Mesendoderm (in vitro differentiated cells): ENCODE measurements around the gene B4GALNT4.

Experiments
- DNase-seq: peaks from one replicate; pipeline ENCODE4 v3.0.0; 2013
- H2AK5ac ChIP-seq: 2 replicates; pipeline ENCODE4 v1.6.1; 2013; ENCODE audit warnings: low read length, inconsistent platforms
- H2BK120ac ChIP-seq: 2 replicates; pipeline ENCODE4 v1.6.1; 2013; ENCODE audit warnings: low read depth, mild to moderate bottlenecking, low read length, moderate library complexity, mixed read lengths
- H2BK15ac ChIP-seq: replicated peaks from 2 replicates; pipeline ENCODE4 v1.6.1; 2013; ENCODE audit warnings: low read depth, mild to moderate bottlenecking, moderate library complexity
- H2BK5ac ChIP-seq: 2 replicates; pipeline ENCODE4 v1.6.1; 2013; ENCODE audit warnings: low read length, inconsistent platforms
- H3K18ac ChIP-seq: 2 replicates; pipeline ENCODE4 v1.6.1; 2013; ENCODE audit warnings: mild to moderate bottlenecking, low read length, mixed read lengths
- H3K23ac ChIP-seq: one replicate; pipeline ENCODE4 v1.6.1; 2013; ENCODE audit warnings: low read length
- H3K27ac ChIP-seq: 2 replicates; pipeline ENCODE4 v1.5.1; 2013; ENCODE audit warnings: low read depth, mild to moderate bottlenecking, inconsistent platforms, low read length, moderate library complexity
- H3K27me3 ChIP-seq: 2 replicates; pipeline ENCODE4 v1.6.1; 2013; ENCODE audit warnings: low read length, control low read depth, mild to moderate bottlenecking, inconsistent platforms; ENCODE audit not compliant: insufficient read depth, poor library complexity
- H3K36me3 ChIP-seq: 2 replicates; pipeline ENCODE4 v1.6.1; 2013; ENCODE audit warnings: low read length, inconsistent platforms; ENCODE audit not compliant: control insufficient read depth, insufficient read depth
- H3K4ac ChIP-seq: one replicate; pipeline ENCODE4 v1.6.1; 2013; ENCODE audit warnings: low read depth, mild to moderate bottlenecking, low read length, moderate library complexity
- H3K4me1 ChIP-seq: 2 replicates; pipeline ENCODE4 v1.6.1; 2013; ENCODE audit warnings: low read depth, low read length, inconsistent platforms; ENCODE audit not compliant: control insufficient read depth
- H3K4me2 ChIP-seq: 2 replicates; pipeline ENCODE4 v1.6.1; 2013; ENCODE audit warnings: low read length
- H3K4me3 ChIP-seq: 2 replicates; pipeline ENCODE4 v1.5.1; 2013; ENCODE audit warnings: mild to moderate bottlenecking, low read length
- H3K56ac ChIP-seq: one replicate; pipeline ENCODE4 v1.6.1; 2013; ENCODE audit warnings: low read length
- H3K79me1 ChIP-seq: 2 replicates; pipeline ENCODE4 v1.6.1; 2013; ENCODE audit warnings: low read length, inconsistent platforms
- H3K79me2 ChIP-seq: 2 replicates; pipeline ENCODE4 v1.6.1; 2013; ENCODE audit warnings: mild to moderate bottlenecking, low read length; ENCODE audit not compliant: control insufficient read depth, insufficient read depth
- H3K9ac ChIP-seq: 2 replicates; pipeline ENCODE4 v1.6.1; 2013; ENCODE audit warnings: low read length, inconsistent platforms
- H4K5ac ChIP-seq: one replicate; pipeline ENCODE4 v1.6.1; 2013; ENCODE audit warnings: low read length
- H4K8ac ChIP-seq: one replicate; pipeline ENCODE4 v1.6.1; 2013; ENCODE audit warnings: low read depth, mild to moderate bottlenecking, control low read depth, low read length, moderate library complexity
- WGBS: extraction: QIAGEN DNeasy Blood & Tissue Kit; methylation state at CpG from one replicate; pipeline ENCODE4 v1.1.7; 2013; ENCODE audit warnings: low lambda C conversion rate, missing lambda C conversion rate; ENCODE audit not compliant: insufficient coverage; ENCODE audit errors: extremely low coverage; 5-methylcytosine and 5-hydroxymethylcytosine counted together

B4GALNT4 gene

DNA sequence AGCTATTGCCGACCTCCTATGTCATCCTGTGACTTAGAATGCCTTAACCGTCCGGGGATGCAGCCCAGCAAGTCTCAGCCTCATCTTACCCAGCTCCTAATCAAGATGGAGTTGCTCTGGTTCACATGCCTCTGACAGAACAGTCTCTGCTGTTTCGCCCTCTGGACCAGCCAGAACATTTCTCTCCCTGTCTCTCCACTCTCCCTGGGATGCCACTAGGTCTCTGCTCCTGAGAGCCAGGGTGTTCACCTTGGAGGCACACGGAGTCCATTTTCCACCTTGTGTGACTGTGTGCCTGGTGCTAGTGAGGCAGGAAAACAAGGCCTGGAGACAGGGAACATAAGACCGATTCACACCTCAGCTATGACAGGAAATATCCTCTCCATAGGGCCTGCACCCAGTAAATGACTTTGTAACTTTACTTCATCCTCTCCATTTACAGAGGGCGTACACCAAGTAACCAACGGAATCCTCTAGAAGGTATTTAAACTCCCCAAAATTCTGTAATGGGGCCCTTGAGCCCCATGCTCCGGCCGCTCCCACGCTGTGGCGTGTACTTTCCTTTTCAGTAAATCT is 16.8 kb upstream of the B4GALNT4 start:
- H2BK5ac ChIP-seq = no peak overlapping the region
- no peak overlapping the region for H3K4me3 ChIP-seq
- WGBS = no CpG with 5 or more reads among the region's 12 CpGs
- H3K36me3 ChIP-seq = no peaks in the 10 kb centered on the region
- DNase-seq = no peak
- no peak overlapping the region for H3K9ac ChIP-seq
- no peak overlapping the region for H2BK120ac ChIP-seq
- no peak overlapping the region for H3K27ac ChIP-seq
- H2AK5ac ChIP-seq = no peak overlapping the region
- H3K23ac ChIP-seq = no peak overlapping the region
- no peak overlapping the region for H3K4me2 ChIP-seq
- H3K79me1 ChIP-seq = no peaks in the 10 kb centered on the region
- H4K8ac ChIP-seq = no peak overlapping the region
- no peaks in the 10 kb centered on the region for H3K79me2 ChIP-seq
- H3K56ac ChIP-seq = peak overlapping the region; percentile 12
- H4K5ac ChIP-seq = no peak overlapping the region
- peaks cover 8% of the 10 kb centered on the region for H3K4me1 ChIP-seq
- H3K27me3 ChIP-seq = no peaks in the 10 kb centered on the region
- no peak overlapping the region for H3K4ac ChIP-seq
- H3K18ac ChIP-seq = no peak overlapping the region
- H2BK15ac ChIP-seq = no peak overlapping the region

DNA sequence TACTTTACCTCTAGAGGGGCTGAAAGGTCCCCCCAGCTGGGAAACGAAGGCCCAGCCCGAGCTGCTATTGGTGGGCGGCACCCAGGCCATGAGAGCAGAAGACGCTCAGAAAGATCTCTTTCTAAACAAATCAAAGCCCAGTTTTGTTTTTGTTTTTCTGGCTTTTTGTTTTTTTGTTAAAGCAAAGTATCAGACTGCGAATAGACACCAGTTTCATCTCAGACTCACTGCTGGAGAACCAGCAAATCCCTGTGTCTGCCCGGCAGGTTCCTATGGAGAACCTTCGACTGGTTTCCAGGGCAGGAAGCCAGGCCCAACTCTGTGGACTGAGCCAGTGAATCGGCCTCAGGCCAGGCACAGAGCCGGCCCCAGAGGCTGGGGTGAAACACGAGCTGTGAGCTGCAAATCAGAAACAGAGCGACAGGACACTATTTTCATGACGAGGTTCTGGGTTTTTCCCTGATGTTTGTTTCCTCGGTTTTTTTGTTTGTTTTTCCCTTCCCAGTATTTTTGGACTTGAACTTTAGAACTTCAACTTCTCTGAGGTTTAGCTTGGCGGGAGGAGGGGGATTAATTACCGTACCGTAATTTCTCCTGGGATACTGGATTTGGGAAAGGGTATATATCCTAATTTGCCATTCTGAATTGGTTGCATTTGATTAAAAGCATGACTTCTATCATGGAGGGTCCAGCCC is 16.0 kb upstream of the B4GALNT4 start:
- Histone ChIP-seq H3K18ac (no peak overlapping the region), H3K79me2 (no peaks in the 10 kb centered on the region), H3K4me3 (no peak overlapping the region), H3K4ac (no peak overlapping the region), H3K9ac (no peak overlapping the region), H3K4me1 (peaks cover 8% of the 10 kb centered on the region), H3K4me2 (no peak overlapping the region), H2BK120ac (no peak overlapping the region), H3K56ac (no peak overlapping the region), H3K23ac (no peak overlapping the region), H4K5ac (no peak overlapping the region), H3K79me1 (no peaks in the 10 kb centered on the region), H2AK5ac (no peak overlapping the region), H4K8ac (no peak overlapping the region), H3K27me3 (no peaks in the 10 kb centered on the region), H2BK5ac (no peak overlapping the region), H2BK15ac (no peak overlapping the region), H3K27ac (no peak overlapping the region), H3K36me3 (no peaks in the 10 kb centered on the region)
- DNase-seq = peak; percentile 57
- WGBS = no CpG with 5 or more reads among the region's 16 CpGs

DNA sequence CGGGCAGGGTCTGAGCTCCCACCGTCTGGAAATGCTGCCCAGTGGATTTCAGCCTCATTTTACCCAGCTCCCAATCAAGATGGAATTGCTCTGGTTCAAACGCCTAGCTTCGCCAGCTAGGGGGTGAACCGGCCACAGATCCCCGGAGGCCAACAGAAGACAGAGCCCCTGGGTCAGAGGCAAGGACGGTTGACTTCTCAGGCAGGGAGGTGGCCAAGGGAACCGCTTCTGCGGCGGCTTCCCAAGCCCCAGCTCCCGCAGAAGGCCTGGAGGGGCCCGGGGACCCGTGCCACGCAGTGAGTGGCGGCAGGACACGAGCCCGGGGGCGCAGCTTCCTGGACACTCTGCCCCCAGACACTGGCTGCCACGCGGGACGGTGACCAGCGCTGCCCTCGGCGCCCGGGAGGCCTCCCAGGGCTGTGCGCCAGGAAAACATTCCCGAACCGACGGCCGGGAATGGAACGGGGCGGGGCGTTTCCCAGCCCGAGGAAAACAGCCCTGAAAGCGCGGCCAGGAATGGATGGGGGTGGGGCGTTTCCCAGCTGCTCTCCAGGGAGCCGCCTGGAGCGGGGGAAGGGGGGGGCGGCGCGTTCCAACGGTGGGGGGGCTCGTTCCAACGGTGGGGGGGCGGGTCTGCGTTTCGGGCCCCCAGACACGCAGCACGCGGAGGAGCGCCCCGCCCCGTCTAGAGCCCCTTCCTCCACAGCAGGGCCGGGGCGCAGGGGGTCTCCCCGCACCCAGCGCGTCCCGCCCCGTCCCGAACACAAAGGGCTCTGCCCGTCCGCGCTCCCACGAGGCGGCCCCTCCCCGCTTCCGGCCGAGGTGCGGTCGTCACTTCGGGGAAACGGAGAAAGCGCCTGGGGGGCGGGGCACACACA is 13.5 kb upstream of the B4GALNT4 start:
- Histone ChIP-seq H2BK5ac (peak overlapping the region; percentile 95), H2AK5ac (peak overlapping the region; percentile 95), H3K4me2 (peak overlapping the region; percentile 42), H3K18ac (peak overlapping the region; percentile 95), H3K27me3 (no peaks in the 10 kb centered on the region), H3K79me1 (no peaks in the 10 kb centered on the region), H2BK120ac (peak overlapping the region; percentile 77), H3K23ac (peak overlapping the region; percentile 95), H3K4me1 (peaks cover 6% of the 10 kb centered on the region), H3K9ac (peak overlapping the region; percentile 87), H3K4ac (peak overlapping the region; percentile 97), H3K27ac (peak overlapping the region; percentile 98), H3K4me3 (no peak overlapping the region), H4K8ac (no peak overlapping the region), H3K56ac (peak overlapping the region; percentile 95), H4K5ac (peak overlapping the region; percentile 94), H3K79me2 (no peaks in the 10 kb centered on the region), H3K36me3 (no peaks in the 10 kb centered on the region), H2BK15ac (no peak overlapping the region)
- peak; percentile 98 for DNase-seq
- no CpG with 5 or more reads among the region's 76 CpGs for WGBS

DNA sequence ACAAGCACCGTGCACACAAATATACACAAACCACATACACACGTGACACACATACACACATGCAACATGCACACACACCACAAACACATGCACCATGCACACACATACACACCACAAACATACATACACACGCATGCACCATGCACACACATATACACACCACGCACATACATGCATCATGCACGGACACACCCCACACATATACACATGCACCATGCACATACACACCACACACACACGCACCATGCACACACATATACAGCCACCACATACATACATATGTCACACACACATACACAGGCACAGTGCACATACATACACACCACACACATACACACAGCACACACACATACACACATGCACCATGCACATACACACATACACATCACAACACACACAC is 12.7 kb upstream of the B4GALNT4 start:
- Histone ChIP-seq H3K4me2 (no peak overlapping the region), H3K79me2 (no peaks in the 10 kb centered on the region), H3K23ac (no peak overlapping the region), H3K36me3 (no peaks in the 10 kb centered on the region), H3K4me1 (peaks cover 6% of the 10 kb centered on the region), H3K4ac (no peak overlapping the region), H4K8ac (no peak overlapping the region), H2BK120ac (no peak overlapping the region), H3K9ac (no peak overlapping the region), H2BK5ac (no peak overlapping the region), H3K56ac (no peak overlapping the region), H2BK15ac (no peak overlapping the region), H3K18ac (no peak overlapping the region), H4K5ac (no peak overlapping the region), H3K79me1 (no peaks in the 10 kb centered on the region), H2AK5ac (no peak overlapping the region), H3K27me3 (no peaks in the 10 kb centered on the region), H3K27ac (no peak overlapping the region), H3K4me3 (no peak overlapping the region)
- no CpG with 5 or more reads among the region's 6 CpGs for WGBS
- DNase-seq = no peak

DNA sequence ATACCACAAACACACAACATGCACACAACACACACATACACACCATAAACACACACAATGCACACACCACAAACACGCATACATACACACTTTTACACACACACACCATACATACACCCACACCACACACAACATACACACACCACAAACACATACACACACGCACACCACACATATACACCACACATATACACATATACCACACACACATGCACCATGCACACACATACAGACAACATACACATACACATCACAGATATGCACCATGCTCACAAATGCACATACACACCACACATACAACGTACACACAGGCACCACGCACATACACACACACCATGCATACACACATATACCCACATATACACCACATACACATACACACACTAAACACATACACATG is 11.7 kb upstream of the B4GALNT4 start:
- H4K8ac ChIP-seq = no peak overlapping the region
- WGBS = 96% methylated on average over 2 of the region's 4 CpGs
- no peak overlapping the region for H4K5ac ChIP-seq
- H2BK5ac ChIP-seq = no peak overlapping the region
- H3K79me2 ChIP-seq = no peaks in the 10 kb centered on the region
- no peaks in the 10 kb centered on the region for H3K79me1 ChIP-seq
- H3K9ac ChIP-seq = no peak overlapping the region
- DNase-seq = no peak
- no peak overlapping the region for H3K56ac ChIP-seq
- no peak overlapping the region for H3K27ac ChIP-seq
- H3K23ac ChIP-seq = no peak overlapping the region
- H3K4me3 ChIP-seq = no peak overlapping the region
- H2AK5ac ChIP-seq = no peak overlapping the region
- no peak overlapping the region for H3K4ac ChIP-seq
- no peak overlapping the region for H2BK120ac ChIP-seq
- no peaks in the 10 kb centered on the region for H3K27me3 ChIP-seq
- no peak overlapping the region for H3K18ac ChIP-seq
- peaks cover 6% of the 10 kb centered on the region for H3K4me1 ChIP-seq
- H2BK15ac ChIP-seq = no peak overlapping the region
- H3K4me2 ChIP-seq = no peak overlapping the region
- H3K36me3 ChIP-seq = no peaks in the 10 kb centered on the region
